Measurements from ENCODE around the gene ABCB11.
A peak's percentile ranks its signal among the peaks of the same experiment; 100 is the strongest.
"Not testable (repeated sequence)": the region's sequence is repeated elsewhere in the genome, so short reads cannot be mapped to it uniquely, and the experiment has no call there.

Gene ABCB11

DNA sequence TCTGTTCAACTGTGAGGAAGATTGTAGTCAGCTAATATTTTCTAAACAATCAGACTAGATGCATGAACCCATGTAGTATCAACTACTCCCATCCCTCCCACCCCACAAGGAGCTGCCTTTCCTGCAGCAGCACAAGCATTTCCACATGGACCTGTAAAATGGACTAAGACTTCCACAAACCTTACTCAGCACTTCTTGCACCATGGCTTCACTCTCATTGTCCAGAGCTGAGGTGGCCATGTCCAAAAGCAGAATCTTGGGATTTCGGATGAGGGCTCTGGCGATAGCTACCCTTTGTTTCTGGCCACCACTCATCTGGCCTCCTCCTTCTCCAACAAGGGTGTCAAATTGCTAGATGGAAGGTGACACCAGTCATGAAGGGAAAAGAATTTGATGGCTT, 61.3 kb downstream of the ABCB11 start:
- no peak for DNase-seq

DNA sequence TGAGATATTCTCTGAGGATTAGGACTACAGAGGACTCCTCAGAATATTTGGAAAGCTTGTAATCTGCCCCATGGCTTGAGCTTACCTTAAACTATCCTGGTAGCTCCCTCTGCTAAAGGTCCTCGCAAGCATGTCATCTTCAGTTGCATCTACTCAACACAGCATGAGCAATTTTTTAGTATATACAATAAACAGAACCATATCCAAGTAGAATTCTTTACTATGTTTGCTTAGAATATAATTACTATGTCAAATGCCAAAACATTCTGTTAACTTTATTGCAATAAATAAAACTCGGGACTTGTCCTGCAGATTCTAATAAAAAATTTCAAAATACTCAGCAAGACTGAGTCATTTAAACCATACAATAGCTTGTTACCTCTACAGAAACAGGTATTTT, 62.8 kb downstream of the ABCB11 start:
- DNase-seq: no peak

DNA sequence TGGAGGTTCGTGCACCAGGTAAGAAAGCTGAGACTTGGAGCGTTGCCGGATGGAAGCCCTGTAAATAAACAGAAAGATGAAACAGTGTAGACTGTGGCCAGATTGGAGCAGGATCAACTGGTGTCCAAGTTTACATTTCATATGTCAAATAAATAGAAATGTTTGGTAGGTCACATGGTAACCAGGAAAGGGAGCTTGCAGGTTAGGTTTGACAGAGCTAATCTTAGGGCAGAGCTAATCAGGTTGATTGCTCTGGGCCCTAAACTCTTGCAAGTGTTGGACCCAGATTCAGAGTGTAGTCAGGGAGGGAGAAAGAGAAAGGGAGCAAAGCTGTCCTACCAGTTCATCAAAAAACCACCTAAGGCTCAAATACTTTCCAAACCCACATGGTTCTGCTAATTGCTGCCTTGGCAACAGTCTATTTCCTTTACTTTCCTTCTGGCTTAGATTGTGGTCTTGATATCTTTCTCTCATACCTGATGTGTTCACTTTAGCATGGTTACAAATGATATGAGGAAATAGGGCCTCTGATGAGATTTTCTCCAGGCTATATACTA, 66.8 kb downstream of the ABCB11 start:
- no peak for DNase-seq

DNA sequence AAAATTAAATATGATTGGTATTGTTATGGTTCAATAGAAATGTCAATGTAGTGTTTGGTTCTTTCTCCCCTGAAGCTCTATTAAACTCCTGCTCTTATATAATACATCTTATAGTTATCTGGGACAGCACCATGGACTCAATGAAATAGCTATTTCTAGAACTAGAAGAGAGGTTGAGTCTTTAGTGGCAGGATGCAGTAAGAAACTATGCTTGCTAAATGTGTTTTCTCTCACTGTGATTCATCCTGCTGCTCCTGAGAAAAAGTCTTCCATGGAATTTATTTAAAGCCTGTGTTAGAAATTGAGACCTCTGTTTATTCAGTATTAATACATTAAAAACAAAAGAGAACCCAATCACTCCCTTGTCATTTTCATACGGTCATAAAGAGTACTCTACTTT, 68.5 kb downstream of the ABCB11 start:
- no peak for DNase-seq

DNA sequence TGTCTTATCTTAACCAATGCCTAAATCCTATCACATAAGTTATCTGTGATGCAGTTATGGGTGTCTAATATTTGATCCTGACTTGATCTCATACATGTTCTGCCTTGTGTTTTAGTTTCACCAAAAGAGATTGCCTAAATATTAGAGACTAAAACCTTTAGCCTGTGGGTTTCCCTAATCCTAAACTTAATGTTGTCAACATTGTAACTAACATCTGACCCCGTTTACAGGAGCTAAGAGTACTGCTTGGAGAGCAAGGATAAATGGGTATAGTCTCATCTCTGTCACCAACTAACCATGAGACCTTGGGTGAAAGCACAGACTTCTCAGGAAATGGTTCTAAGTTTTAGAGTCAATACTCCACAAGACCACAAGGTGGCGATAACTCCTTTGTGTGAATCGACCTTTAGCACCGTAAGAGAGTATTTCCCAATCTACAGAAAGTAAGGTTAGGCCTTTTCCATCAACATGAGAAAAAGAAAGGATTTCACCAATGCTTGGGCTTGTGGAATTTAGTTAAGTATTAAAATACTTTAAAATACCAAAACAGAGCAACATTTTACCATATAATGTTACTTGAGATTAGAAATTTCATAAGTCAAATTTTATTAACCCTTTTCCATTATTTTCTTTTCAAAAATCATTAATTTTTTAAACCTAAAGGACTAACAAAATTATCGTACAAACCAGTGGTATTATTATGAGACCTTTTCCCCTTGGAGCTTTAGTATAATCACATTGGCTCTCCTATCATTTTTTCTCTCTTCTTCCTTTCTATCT, 69.5 kb downstream of the ABCB11 start:
- DNase-seq: peak; percentile 36 to 50

DNA sequence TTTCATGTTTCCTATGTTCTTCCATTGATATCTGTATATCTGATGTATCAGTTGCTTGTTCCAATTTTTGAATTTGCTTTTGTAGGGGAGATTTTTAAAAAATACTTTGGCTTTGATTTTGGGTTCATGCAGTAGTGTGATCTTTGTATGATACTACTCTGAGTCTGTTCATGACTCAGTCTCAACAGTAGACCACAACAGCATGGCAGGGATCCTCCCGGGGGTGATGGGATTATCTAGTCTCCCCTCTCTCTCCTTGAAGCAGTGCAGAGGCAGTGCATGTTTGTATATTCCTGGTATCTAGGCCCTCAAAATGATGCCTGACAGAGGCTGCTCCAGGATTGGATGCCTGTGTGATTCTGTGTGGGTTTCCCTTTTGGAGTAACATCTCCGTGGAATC, 74.7 kb downstream of the ABCB11 start:
- no peak for DNase-seq

DNA sequence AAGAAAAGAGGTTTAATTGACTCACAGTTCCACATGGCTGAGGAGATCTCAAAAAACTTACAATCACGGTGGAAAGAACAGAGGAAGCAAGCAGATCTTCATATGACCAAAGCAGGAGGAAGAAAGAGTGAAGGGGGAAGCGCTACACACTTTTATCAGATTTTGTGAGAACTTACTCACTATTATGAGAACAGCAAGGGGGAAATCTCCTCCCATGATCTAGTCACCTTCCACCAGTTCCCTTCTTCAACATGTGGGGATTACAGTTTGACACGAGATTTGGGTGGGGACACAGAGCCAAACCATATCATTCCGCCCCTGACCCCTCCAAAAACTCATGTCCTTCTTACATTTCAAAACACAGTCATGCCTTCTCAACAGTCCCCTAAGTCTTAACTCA, 75.8 kb downstream of the ABCB11 start:
- DNase-seq: no peak

DNA sequence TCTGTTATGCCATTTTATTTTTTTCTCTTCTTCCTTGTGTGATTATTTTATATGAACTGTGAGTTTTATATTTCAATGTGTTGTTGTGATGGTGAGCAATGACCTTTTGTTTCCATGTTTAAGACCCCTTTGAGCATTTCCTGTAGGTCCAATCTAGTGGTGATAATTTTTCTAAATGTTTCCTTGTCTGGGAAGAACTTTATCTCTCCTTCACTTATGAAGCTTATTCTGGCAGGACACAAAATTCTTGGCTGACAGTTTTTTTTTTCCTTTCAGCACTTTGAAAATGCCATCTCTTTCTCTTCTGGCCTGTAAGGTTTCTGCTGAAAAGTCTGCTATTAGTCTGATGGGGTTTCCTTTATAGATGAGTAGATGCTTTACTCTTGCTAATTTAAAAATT, 76.9 kb downstream of the ABCB11 start:
- no peak for DNase-seq

DNA sequence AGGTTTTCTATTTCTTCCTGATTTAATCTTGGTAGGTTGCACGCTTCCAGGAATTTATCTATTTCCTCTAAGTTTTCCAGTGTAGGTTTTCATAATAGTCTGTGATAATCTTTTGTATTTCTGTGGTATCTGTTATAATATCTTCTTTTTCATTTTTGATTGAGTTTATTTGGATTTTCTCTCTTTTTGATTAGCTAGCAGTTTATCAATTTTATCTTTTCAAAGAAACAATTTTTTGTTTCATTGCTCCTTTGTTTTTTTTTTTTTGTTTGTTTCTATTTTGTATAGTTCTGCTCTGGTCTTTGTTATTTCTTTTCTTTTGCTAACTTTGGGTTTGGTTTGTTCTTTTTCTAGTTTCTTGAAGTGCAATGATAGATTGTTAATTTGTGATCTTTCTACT, 78.7 kb downstream of the ABCB11 start:
- DNase-seq: no peak

DNA sequence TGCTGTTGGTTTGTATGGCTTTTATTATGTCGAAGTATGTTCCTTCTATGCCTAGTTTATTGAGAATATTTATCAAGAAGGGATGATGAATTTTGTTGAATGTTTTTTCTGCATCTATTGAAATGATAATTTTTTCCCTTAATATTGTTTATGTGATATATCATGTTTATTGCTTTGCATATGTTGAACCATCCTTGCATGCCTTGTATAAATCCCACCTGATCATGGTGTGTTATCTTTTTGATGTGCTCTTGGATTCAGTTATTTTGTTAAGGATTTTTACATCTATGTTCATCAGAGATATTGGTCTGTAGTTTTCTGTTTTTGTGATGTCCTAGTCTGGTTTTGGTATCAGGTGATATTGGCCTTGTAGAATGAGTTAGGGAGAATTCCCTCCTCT, 79.3 kb downstream of the ABCB11 start:
- no peak for DNase-seq

DNA sequence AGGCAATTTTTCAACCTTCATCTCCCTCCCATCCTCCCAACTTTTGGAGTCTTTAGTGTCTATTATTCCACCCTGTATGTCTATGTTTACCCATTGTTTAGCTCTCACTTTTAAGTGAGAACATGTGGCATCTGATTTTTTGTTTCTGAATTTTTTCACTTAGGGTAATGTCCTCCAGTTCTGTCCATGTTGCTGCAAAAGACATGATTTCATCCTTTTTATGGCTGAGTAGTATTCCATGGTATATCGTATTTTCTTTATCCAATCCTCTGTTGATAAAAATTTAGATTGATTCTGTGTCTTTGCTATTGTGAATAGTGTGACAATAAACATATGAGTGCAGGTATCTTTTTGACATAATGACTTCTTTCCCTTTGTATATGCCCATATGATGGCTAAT, 81.8 kb downstream of the ABCB11 start:
- no peak for DNase-seq

DNA sequence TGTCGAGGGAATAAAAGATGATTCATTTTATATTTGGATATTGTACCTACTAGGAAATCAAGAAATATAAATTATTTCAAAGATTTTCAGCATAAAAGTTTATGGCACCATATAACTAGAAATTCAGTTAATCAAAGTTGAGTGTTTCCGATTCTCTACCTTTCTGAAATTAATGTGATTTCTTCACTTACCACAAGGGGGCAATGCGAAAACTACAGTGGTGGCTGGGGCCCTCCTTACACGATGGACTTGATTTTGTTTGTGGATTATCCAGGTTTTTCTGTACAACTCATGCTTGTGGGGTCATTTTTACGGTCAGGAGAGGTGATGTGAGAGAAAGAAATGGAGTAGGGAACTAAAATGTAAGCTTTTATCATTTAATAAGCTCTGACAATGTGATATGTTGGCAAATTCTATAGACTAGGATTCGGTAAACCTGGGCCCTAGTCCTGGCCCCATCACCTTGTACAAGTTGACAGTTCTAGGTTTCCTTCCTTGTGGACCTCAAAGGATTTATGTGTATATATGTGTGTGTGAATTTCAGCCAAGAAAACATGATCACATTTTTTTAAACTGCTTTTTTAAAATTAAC, 82.4 kb downstream of the ABCB11 start:
- peak in 1 of 2 donors; percentile 10 for DNase-seq

DNA sequence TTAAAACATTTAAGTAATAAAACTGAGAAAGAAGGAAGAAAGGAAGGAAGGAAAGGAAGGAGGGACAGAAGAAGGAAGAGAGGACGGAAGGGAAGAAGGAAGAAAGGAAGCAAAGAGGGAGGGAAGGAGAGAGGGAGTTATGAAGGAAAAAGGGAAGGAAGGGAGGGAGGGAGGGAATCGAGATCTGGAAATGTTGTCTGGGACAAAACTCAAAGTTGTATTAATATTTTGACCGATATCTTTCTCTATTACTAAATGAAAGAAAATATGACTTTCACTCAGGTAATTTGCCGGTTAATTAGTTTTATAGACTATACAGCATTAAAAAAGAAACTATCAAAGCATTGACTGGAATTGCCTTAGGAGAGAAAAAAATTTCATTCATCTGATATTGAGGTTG, 85.6 kb downstream of the ABCB11 start:
- DNase-seq: no peak

DNA sequence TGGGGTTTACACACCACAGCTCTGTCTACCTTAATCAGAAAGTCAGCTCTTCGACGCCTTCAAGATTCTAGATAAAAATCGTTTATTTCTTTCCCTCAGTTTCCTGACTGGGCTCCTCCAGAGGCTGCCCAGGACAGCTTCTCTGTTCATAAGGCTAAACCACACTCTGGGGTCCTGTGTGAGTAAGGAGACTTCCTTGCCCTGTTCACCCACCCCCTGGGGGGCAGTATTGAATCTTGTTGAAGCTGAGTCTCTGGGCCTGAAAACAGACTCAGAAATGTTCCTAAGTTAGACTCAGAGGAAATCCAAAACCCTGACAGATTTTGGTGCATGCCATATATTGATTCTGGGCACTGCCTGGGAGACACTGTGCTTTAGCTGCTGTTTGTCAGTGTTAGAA, 87.1 kb downstream of the ABCB11 start:
- DNase-seq: no peak

DNA sequence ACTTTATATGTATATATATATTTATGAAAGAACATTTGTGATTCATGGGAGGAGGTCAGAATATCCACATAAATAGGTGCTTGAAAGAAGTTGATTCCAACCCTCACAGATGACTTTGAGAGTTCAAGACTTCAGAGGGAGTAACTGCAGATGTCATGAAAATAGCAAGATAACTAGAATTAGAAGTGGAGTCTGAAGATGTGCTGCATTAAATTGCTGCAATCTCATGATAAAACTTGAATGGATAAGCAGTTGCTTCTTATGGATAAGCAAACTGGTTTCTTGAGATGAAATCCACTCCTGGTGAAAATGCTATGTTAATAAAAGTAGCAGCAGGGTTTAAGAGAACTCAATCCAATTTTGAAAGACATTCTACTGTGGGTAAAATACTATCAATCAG, 89.8 kb downstream of the ABCB11 start:
- no peak for DNase-seq

DNA sequence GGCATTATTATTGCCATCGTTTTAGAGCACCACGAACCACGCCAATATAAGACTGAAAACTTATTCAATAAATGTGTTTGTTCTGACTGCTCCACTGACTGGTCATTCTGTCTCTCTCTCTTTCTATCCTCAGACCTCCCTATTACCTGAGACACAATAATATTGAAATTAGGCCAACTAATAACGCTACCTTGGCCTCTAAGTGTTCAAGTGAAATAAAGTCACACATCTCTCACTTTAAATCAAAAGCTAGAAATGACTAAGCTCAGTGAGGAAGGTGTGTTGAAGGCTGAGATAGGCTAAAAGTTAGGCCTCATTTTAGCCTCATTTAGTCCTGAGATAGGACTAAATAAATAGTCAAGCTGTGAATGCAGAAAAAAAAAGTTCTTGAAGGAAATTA, 91.2 kb downstream of the ABCB11 start:
- no peak for DNase-seq

DNA sequence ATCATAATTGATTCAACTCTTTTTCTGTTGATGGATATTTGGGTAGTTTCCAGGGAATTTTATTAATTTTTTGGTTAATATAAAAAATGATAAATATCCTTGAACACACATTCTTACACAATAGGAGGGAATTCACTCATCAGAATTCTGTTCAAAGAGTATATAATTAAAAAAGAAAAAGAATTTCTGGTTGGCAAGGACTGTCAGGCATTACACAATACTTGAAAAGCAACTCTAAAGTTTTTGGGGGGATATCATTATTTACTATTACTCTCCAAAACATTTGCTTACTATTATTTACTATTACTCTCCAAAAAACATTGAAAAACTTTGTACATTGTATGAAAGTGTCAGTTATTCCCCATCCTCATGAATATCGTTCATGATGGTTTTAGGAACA, 92.1 kb downstream of the ABCB11 start:
- no peak for DNase-seq

DNA sequence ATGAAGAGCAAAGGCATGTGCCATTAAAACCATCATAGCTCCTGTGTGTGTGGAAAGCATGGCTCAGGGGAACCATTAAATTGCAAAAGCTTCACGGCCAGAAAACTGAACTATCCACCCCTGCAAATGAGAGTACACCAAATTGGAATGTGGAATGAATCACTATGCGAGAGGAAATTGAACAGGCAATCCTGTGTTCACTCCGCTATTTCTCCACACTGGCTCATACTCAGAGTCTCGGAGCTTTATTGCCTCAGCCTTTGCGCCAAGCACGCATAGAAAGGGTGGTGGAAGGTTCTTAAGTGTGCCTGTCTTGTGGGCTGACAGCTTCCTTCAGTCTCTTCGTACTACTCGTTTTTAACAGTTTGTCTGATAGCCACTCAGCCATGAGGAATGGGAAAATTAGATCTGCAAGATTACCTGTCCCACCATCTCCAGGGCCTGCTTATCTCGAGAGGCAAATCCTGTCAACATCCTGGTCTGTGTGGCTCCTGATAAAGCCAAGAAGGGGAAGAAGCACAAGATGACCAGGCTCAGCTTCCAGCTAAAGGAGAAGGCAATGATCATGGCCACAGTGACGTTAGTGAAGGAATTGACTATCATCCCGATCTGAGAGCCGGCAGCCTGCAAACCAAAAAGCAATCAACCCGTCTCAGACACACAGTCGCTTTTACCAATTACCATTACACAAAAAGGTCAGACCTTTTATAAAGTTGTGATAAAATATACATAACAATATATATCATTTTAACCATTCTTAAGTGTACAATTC, 95.1 kb downstream of the ABCB11 start:
- no peak for DNase-seq

DNA sequence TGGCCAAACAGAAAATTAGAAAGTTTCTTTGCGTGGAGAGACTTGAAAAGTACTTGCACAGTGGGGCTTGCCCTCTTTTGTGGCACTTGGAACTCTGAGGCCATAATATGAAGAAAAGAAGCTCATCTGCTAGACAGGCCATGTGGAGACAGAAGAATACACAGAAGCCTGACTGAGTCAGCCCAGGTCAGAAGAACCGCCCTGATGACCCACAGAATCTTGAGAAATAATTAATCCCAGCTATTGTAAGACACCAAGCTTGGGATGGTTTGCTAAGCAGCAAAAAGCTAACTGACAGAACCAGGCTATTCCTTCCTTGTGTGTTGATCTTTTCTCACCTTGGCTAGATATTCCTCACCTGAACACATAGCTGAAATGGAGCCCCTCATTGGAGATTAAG, 96.3 kb downstream of the ABCB11 start:
- DNase-seq: no peak

DNA sequence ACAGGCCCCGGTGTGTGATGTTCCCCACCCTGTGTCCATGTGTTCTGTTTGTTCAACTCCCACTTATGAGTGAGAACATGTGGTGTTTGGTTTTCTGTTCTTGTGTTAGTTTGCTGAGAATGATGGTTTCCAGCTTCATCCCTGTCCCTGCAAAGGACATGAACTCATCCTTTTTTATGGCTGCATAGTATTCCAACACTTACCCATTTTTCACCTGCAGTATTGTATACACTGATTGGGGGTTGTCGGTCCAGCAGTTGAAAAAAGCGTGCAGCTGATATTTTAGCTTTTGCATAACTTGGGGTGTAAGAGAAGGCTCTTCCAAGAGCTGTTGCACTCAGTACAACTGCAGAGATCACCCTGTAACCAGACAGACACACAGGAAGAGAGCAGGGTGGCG, 99.0 kb downstream of the ABCB11 start:
- DNase-seq: not testable (repeated sequence)

DNA sequence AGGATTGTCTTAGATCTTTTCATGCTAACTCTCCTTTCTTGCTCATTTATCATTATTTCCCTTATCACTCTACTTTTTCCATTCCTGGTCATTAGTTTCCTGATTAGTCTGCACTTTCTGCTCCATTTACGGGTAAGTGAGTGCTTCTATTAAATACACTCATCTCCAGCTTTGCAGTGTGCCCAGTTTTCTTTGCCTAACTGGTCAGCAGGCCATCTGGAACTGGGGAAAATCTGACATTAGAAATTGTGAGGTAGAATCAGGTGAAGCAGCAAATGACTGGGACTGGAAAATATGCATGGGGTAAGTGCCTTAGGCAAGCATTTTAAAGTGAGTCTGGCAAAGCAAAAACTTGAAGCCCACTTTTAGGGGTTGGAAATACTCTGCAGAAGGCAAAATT, 100.9 kb downstream of the ABCB11 start:
- DNase-seq: no peak

DNA sequence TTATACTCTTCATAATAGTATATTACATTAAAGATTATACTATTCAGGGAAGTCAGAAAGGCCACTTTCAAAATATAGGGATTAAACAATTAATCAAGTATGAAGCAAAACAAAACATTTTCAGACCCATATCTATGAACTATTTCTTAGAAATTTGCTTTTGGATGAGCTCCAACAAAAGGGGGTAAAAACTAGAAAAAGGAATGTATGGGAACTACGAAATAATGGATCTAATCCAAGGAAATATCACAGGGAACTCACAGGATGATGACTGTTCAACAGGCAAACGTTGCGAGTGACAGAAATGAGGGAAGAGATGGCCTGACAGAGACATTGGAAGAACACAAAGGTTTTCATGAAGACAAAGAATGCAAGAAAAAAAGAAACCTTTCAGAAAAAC, 102.1 kb downstream of the ABCB11 start:
- DNase-seq: no peak

DNA sequence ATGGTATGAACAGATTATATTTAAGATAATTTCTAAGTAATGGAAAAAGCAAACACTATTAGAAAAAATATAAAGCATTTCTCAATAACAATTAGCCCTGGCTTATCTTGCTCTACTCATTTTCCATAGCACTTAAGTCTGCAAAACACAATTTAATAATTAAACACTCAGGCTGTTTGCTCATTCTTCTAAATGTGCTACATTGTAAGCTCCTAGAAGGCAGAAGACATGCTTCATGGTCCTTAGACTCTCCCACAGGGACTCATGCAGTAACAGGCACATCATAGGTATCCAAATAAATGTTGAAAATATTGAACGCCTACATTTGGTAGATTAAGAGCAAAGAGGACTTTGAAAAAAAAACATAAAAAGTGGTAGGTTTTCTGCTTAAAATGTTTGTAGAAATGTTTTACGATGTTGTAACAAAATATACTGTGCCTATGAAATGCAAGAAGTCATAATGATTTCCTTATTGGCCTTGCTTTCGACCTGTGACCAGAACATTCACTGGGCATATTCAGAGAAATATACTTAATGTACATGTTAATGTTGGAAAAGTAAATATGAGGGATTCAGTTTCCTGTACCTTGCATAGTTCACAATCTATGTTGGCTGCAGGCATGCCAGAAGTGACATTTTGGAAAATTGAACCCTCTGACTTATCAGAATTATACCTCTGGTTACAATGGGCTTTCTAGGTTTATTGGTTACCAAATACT, 102.9 kb downstream of the ABCB11 start:
- DNase-seq: no peak
